Mucosa of stomach (tissue), 1 donor: Measurements from ENCODE around the gene B4GALNT4.
"Not testable (repeated sequence)": the region's sequence is repeated elsewhere in the genome, so short reads cannot be mapped to it uniquely, and the experiment has no call there.

Source experiments
- H3K27me3 ChIP-seq: one replicate; pipeline ENCODE4 v1.7.0; 2013; ENCODE audit warnings: mild to moderate bottlenecking, low read length; ENCODE audit not compliant: control insufficient read depth, insufficient read depth
- H3K36me3 ChIP-seq: one replicate; pipeline ENCODE4 v1.7.0; 2013; ENCODE audit warnings: low read length; ENCODE audit not compliant: control insufficient read depth, insufficient read depth
- H3K4me1 ChIP-seq: one replicate; pipeline ENCODE4 v1.7.0; 2013; ENCODE audit warnings: mild to moderate bottlenecking, low read length; ENCODE audit not compliant: control insufficient read depth, insufficient read depth
- H3K4me3 ChIP-seq: one replicate; pipeline ENCODE4 v1.7.0; 2013; ENCODE audit warnings: low read length
- H3K9ac ChIP-seq: one replicate; pipeline ENCODE4 v1.7.0; 2013; ENCODE audit warnings: mild to moderate bottlenecking, low read length, moderate library complexity
- H3K9me3 ChIP-seq: one replicate; pipeline ENCODE4 v1.7.0; 2013; ENCODE audit warnings: mild to moderate bottlenecking, low read length, moderate library complexity; ENCODE audit not compliant: control insufficient read depth
- donor health status: Pancreatic carcinoma.

B4GALNT4 gene

DNA sequence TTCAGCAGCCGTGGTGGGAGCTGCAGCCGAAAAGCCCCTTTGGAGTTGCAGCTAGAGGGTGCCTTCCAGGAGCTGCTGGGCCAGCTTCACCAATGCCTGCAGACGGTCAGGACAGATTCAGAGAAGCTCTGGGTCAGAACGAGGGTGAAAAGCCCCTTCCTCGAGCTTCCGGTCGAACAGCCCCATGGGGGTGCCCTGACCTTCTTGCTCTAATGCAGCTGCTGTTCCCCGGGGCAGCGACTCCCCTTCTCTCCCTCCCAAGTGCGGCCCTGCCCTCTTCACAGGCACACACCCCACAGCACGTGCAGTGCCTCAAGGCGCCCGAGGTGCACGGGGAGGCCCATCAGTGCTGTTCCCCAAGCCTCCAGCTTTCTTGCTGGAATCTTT lies 39.0 kb upstream of the B4GALNT4 start:
- H3K36me3 ChIP-seq = no peaks in the 10 kb centered on the region
- no peak overlapping the region for H3K9ac ChIP-seq
- peaks cover 4% of the 10 kb centered on the region for H3K27me3 ChIP-seq
- H3K4me1 ChIP-seq = peaks cover 12% of the 10 kb centered on the region
- H3K4me3 ChIP-seq = no peak overlapping the region
- H3K9me3 ChIP-seq = no peaks in the 10 kb centered on the region

DNA sequence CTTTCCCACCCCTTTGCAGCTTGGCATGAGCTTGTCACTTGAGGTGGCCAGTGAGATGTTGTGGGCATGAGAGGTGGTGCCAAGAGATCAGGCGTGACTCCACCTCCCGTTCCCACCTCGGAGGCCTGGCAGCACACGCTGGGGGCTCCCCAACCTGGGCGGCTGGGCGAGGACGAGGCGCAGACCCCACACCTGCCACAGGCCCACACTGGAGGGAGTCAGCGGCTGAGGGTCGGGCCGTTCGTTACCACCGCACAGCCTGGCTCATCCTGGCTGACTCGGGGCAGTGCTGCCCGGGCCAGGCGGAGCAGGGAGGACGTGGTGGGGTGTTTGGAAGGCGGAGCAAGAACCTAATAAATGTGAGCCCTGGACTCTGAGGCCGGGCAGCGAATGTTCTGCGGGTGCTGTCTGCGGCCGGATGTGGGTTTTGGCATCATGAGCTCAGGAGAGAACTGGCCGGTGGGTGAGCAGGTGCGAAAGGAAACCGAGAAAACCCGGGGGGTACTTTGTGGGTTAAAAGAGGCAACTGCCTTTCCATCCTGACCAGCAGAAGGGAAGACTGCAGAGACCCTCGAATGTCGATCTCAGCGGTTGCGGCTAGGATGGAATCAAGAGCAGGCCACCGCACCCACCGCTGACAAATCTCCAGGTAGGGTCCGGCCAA lies 38.5 kb upstream of the B4GALNT4 start:
- peaks cover 17% of the 10 kb centered on the region for H3K4me1 ChIP-seq
- H3K4me3 ChIP-seq = no peak overlapping the region
- H3K9ac ChIP-seq = no peak overlapping the region
- peaks cover 4% of the 10 kb centered on the region for H3K27me3 ChIP-seq
- H3K36me3 ChIP-seq = no peaks in the 10 kb centered on the region
- H3K9me3 ChIP-seq = no peaks in the 10 kb centered on the region

GRCh38 chr11:331358-332060 lies 37.8 kb upstream of the B4GALNT4 start:
- Histone ChIP-seq H3K9me3 (no peaks in the 10 kb centered on the region), H3K4me3 (no peak overlapping the region), H3K27me3 (peaks cover 4% of the 10 kb centered on the region), H3K9ac (no peak overlapping the region), H3K36me3 (no peaks in the 10 kb centered on the region), H3K4me1 (peaks cover 20% of the 10 kb centered on the region)

DNA sequence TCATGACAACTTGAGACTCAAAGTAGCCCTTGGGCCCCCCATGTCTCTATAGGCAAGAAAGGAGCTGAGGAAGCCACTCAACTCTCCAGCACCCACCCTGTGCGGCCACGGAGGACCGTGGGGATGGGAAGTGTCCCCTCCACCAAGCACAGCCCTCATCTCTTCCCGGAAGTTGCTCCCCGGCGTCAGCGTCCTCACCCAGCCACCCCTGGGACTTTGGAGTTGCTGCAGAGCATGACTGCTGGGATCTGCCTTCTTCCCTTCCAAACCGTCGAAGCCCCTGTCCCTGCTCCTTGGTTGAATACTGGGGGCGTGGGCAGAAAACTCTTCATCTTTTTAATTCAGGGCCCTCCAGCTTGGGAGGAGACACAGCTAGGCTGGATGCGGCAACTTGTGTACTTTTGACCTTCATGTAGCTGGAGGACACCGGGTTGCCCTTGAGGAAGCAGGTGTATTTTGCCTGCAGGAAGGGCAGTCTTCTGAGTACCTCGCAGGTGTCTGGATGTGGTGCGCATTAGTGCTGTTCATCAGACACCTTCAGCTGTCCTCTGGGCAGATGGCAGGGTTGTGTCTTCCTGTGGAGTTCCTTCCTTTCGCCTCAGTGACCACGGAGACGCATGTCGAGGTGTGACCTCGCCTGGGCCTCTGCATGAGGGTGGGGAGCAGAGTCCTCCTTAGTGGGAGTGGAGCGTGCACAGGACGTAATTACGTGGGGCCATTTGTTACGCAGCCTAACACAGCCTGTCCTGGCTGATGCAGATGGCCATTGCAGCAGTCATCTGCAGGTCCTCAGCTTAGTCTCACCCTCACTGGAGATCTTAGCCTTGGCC lies 36.4 kb upstream of the B4GALNT4 start:
- H3K4me3 ChIP-seq = no peak overlapping the region
- H3K36me3 ChIP-seq = no peaks in the 10 kb centered on the region
- H3K27me3 ChIP-seq = peaks cover 4% of the 10 kb centered on the region
- no peak overlapping the region for H3K9ac ChIP-seq
- H3K4me1 ChIP-seq = peaks cover 12% of the 10 kb centered on the region
- no peaks in the 10 kb centered on the region for H3K9me3 ChIP-seq

- peaks cover 12% of the 10 kb centered on the region for H3K4me1 ChIP-seq
- not testable (repeated sequence) for H3K4me3 ChIP-seq, H3K9me3 ChIP-seq, H3K27me3 ChIP-seq, H3K36me3 ChIP-seq, H3K9ac ChIP-seq
These were observed 35.6 kb upstream of the B4GALNT4 start for GRCh38 chr11:333616-334263.

GRCh38 chr11:334264-334994 lies 34.9 kb upstream of the B4GALNT4 start:
- H3K36me3 ChIP-seq = no peaks in the 10 kb centered on the region
- H3K9me3 ChIP-seq = no peaks in the 10 kb centered on the region
- H3K4me3 ChIP-seq = no peak overlapping the region
- peaks cover 4% of the 10 kb centered on the region for H3K27me3 ChIP-seq
- H3K4me1 ChIP-seq = peaks cover 12% of the 10 kb centered on the region
- H3K9ac ChIP-seq = no peak overlapping the region

DNA sequence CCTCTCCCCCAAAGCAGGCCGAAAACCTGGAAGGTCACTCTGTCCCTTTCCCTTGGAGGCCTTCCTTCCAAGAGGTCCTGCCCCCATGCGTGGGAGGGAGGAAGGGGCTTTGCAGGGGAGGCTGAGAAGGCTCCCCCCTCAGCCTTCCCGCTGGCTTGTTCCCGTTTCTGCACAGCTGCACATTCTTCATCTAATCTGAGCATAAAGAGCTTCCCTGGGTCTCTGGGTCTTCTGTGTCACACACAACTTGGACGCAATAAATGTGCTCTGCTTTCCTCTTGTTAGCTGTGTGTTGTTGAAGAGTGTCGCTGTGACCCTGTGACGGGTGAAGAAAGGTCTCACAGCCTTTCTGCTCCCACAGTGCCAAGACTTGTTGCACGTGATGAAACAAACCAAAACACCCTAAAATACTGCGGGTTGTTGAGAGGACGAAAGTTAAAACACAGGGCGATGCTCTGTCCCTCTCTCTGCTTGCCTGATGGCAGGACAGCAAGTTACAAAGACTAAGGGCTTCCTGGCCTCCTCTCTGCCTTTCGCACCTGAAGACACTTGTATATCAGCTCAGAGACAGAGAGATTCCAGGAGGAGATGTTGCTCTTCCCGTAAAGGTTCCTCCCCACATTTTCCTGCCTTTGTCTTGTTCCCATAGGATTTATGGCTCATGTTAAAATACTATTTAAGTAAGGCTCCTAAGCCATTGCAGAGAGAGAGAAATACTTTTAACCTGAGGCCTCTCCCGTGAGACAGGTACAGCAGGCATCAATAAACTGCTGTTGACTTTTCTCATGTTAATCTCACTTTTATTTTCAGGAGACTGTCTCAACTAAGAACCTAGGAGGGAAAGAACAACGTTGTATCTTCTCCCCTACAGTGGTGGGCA lies 33.3 kb upstream of the B4GALNT4 start:
- no peaks in the 10 kb centered on the region for H3K9me3 ChIP-seq
- peaks cover 4% of the 10 kb centered on the region for H3K27me3 ChIP-seq
- H3K4me3 ChIP-seq = no peak overlapping the region
- no peak overlapping the region for H3K9ac ChIP-seq
- H3K36me3 ChIP-seq = no peaks in the 10 kb centered on the region
- H3K4me1 ChIP-seq = peaks cover 12% of the 10 kb centered on the region

DNA sequence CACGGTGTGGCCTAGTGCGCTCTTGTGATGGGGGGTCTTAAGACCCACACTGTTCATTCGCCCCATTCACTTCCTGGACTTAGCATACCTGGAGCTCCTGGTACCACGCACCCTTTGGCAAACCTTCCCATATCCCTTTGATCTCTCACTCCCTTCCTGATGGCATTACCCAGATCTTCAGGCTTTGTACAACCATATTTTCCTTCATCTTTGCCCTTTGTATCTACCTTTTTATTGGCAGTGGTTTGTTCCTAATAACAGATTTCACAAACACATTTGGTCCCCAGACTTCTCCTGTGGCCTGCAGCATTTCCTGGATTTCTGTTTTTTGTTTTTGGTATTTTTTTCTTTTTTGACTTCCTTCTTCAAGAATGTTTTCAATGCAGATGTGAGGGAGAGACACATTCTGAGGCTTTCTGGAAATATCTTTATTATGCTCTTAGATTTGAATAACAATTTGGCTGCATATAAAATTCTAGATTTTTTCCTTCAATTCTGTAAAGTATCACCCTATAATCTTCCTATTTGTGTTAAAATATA lies 32.6 kb upstream of the B4GALNT4 start:
- no peaks in the 10 kb centered on the region for H3K36me3 ChIP-seq
- H3K4me1 ChIP-seq = peaks cover 12% of the 10 kb centered on the region
- no peak overlapping the region for H3K4me3 ChIP-seq
- no peak overlapping the region for H3K9ac ChIP-seq
- H3K9me3 ChIP-seq = no peaks in the 10 kb centered on the region
- peaks cover 4% of the 10 kb centered on the region for H3K27me3 ChIP-seq

DNA sequence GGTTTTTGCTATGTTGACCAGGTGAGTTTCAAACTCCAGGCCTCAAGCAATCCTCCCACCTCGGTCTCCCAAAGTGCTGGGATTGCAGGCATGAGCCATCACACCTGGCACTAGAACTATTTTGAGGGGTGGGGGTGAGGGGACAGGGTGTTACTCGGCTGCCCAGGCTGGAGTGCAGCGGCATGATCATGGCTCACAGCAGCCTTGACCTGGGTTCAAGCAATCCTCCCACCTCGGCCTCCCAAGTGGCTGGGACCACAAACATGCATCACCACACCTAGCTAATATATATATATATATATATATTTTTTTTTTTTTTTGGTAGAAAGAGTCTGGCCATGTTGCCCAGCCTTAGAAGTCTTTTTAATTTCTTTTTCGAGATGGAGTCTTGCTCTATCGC lies 31.6 kb upstream of the B4GALNT4 start:
- Histone ChIP-seq H3K36me3 (no peaks in the 10 kb centered on the region), H3K9me3 (no peaks in the 10 kb centered on the region), H3K4me1 (peaks cover 12% of the 10 kb centered on the region), H3K27me3 (peaks cover 4% of the 10 kb centered on the region), H3K9ac (no peak overlapping the region), H3K4me3 (no peak overlapping the region)

DNA sequence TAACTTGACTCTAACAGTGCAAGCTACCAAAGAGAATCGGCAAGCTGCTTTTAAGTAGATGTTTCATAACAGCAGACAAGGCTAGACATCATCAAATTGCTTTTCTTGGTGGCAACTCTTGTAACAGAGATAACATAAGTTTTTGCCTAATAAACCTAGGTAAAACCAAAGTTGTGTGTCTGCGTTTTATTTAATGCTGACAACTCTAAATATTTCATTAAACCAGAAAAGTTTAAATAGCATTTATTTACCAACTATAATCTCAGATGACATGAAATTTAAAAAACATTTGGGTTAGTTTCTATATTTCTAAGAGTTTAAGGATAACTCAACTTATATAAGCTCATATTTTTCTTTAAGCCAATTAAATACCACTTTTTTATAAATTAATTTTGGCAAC lies 29.3 kb upstream of the B4GALNT4 start:
- Histone ChIP-seq H3K36me3 (no peaks in the 10 kb centered on the region), H3K4me1 (peaks cover 12% of the 10 kb centered on the region), H3K27me3 (no peaks in the 10 kb centered on the region), H3K4me3 (no peak overlapping the region), H3K9ac (no peak overlapping the region), H3K9me3 (no peaks in the 10 kb centered on the region)
